ENCODE results near the gene PEX14. TPM values are rescaled to one million over a fixed set of nuclear protein-coding genes. Genes with fewer than 3 reads are reported as not detected.

The PEX14 gene
- total and polyA plus RNA-seq, 9 of the 15 experiments (the other 6 are each of a cell fraction or from before 2014, with no cell fraction given), result 2.6 to 45.7 (median 22.7) TPM

GRCh38 chr1:10510520-10511493, 36.1 kb downstream of the PEX14 start (continued):
- TF ChIP-seq RBM17 (IDR thresholded peaks at IDR 0.05; ENCODE audit: borderline replicate concordance, low read depth, low read length) (no peak), E2F5 (CRISPR knock-in tag; IDR thresholded peaks at IDR 0.05) (no peak), MYBL2 (IDR thresholded peaks at IDR 0.05; ENCODE audit: low read depth) (0 out of 2 replicates have a peak, but pooled peaks have one; percentile 23), MYBL2 (CRISPR knock-in tag; IDR thresholded peaks at IDR 0.05; ENCODE audit: borderline replicate concordance) (no peak), ASH1L (IDR thresholded peaks at IDR 0.05; ENCODE audit: borderline replicate concordance, low read depth, partially characterized antibody) (no peak), FOXK2 (conservative IDR thresholded peaks at IDR 0.05 in 1 of 2, IDR thresholded peaks at IDR 0.05 in 1 of 2; ENCODE audit: low read depth in 2 of 2) (0 out of 4 replicates have a peak, but pooled peaks of 1 of the 2 experiments have one; percentile 31), JUNB (CRISPR knock-in tag; conservative IDR thresholded peaks at IDR 0.05) (peak; percentile 64; the same call in 1 of the 2 replicates), IFI16 (CRISPR knock-in tag; IDR thresholded peaks at IDR 0.05) (no peak), ZMIZ1 (IDR thresholded peaks at IDR 0.05; ENCODE audit: low read depth in 2 of 2, low read length in 2 of 2) (peak in 1 of 2 experiments; percentile 84; a peak in 2 of 4 replicates), ATF4 (CRISPR knock-in tag; IDR thresholded peaks at IDR 0.05) (no peak), CBX2 (IDR thresholded peaks at IDR 0.05; ENCODE audit: insufficient read depth, low read length, poor library complexity, severe bottlenecking) (no peak), CREBBP (IDR thresholded peaks at IDR 0.05; ENCODE audit: low read depth, low read length) (no peak), NFYB (IDR thresholded peaks at IDR 0.05; ENCODE audit: extremely low read depth, insufficient read length) (no peak), ZNF75A (CRISPR knock-in tag; IDR thresholded peaks at IDR 0.05) (no peak), ETV5 (CRISPR knock-in tag; IDR thresholded peaks at IDR 0.05; ENCODE audit: low read depth) (peak; percentile 98), ATF6 (CRISPR knock-in tag; IDR thresholded peaks at IDR 0.05) (0 out of 2 replicates have a peak, but pooled peaks have one; percentile 79), HEY1 (CRISPR knock-in tag; IDR thresholded peaks at IDR 0.05; ENCODE audit: borderline replicate concordance) (no peak), TCFL5 (CRISPR knock-in tag; conservative IDR thresholded peaks at IDR 0.05) (no peak)
